Activated naive CD4-positive, alpha-beta T cell treated with anti-CD3 and anti-CD28 coated beads, Interleukin-2, amount 10 ng/mL, durations not matched to agents 7 days and 5 days (primary cell): Measurements from ENCODE around the gene PARD3B.

Experiments used
- CTCF ChIA-PET: fragments of 350-600 bp; sonication (Branson Sonifier 250); formaldehyde crosslinking; loops from one replicate; lab custom pipeline; 2021; ENCODE audit warnings: antibody characterized with exemption; lab: Charles Lee
- DNase-seq: peaks from one replicate; pipeline ENCODE4 v3.0.0-alpha.2; 2020
- H3K27ac Mint-ChIP-seq: one replicate; pipeline ENCODE4 v1.8.0; 2021; ENCODE audit warnings: mild to moderate bottlenecking, moderate library complexity, mixed read lengths
- H3K27me3 Mint-ChIP-seq: one replicate; pipeline ENCODE4 v1.8.0; 2021; ENCODE audit warnings: mild to moderate bottlenecking, mixed read lengths
- H3K36me3 Mint-ChIP-seq: one replicate; pipeline ENCODE4 v1.8.0; 2021; ENCODE audit warnings: mixed read lengths
- H3K4me1 Mint-ChIP-seq: one replicate; pipeline ENCODE4 v1.8.0; 2021; ENCODE audit warnings: mixed read lengths
- H3K4me3 Mint-ChIP-seq: one replicate; pipeline ENCODE4 v1.8.0; 2021; ENCODE audit warnings: mild to moderate bottlenecking, moderate library complexity, mixed read lengths
- H3K9me3 Mint-ChIP-seq: one replicate; pipeline ENCODE4 v1.8.0; 2021; ENCODE audit warnings: mixed read lengths

The PARD3B gene

DNA sequence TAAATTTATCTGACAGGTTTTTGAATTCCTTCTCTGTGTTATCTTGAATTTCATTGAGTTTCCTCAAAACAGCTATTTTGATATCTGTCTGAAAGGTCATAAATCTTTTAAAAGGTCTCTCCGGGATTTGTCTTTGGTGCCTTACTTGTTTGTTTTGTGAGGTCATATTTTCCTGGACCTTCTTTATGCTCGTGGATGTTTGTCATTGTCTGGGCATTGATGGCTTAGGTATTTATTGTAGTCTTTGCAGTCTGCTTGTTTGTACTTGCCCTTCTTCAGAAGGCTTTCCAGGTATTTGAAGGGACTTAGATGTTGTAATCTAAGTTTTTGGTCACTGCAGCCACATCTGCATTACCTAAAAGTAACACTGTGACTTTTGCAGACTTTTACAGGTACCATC, 355.2 kb downstream of the PARD3B start:
- Mint-ChIP-seq H3K4me3 (no peak overlapping the region), H3K27ac (no peak overlapping the region), H3K36me3 (peaks cover 58% of the 10 kb centered on the region), H3K9me3 (peaks cover 32% of the 10 kb centered on the region), H3K27me3 (peaks cover 5% of the 10 kb centered on the region), H3K4me1 (peaks cover 46% of the 10 kb centered on the region)
- DNase-seq: no peak
- CTCF ChIA-PET: no interaction called here

- H3K27ac Mint-ChIP-seq: no peak overlapping the region
- peaks cover 59% of the 10 kb centered on the region for H3K36me3 Mint-ChIP-seq
- no peak for DNase-seq
- H3K4me3 Mint-ChIP-seq: no peak overlapping the region
- CTCF ChIA-PET: no interaction called here
- H3K4me1 Mint-ChIP-seq: peaks cover 50% of the 10 kb centered on the region
- H3K27me3 Mint-ChIP-seq: peaks cover 5% of the 10 kb centered on the region
- H3K9me3 Mint-ChIP-seq: peaks cover 32% of the 10 kb centered on the region
Measured at GRCh38 chr2:204900910-204901309, 355.6 kb downstream of the PARD3B start.

DNA sequence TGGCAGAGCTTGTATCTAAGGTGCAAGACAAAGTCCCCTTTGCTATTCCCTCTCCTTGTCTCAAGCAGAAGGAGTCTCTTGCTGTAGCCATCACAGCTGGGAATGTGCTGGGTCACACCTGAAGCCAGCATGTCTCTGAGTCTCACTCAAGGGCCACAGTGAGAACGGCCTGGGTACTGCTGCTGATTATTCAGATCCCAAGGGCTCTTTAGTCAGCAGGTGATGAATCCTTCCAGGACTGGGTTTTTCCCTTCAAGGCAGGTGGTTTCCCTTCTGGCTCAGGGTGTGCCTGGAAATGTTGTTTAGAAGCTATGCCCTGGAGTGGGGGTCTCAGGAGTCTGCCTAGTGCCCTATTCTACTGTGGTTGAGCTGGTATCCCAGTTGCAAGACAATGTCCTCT, 356.3 kb downstream of the PARD3B start:
- CTCF ChIA-PET: no interaction called here
- no peak overlapping the region for H3K4me3 Mint-ChIP-seq
- DNase-seq: no peak
- H3K36me3 Mint-ChIP-seq: peaks cover 52% of the 10 kb centered on the region
- H3K4me1 Mint-ChIP-seq: peaks cover 50% of the 10 kb centered on the region
- no peak overlapping the region for H3K27ac Mint-ChIP-seq
- peaks cover 31% of the 10 kb centered on the region for H3K9me3 Mint-ChIP-seq
- peaks cover 5% of the 10 kb centered on the region for H3K27me3 Mint-ChIP-seq

DNA sequence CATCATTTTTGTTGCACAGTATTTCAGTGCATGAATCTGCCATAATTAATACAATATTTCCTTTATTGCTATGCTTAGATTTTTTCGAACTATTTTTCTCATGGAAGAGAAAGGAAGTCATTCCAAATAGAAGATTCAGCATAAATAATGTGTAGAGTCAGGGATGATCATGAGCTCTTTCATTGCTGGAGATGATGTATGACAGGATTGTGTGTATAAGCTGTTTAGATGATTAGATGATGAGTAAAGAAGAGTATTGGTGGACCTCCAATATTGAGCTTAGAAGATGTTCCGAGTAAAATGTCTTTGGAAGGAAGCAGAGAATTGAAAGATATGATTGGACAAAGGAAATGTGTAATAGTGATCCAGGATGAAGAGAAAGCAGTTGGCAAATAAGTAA, 364.5 kb downstream of the PARD3B start:
- H3K36me3 Mint-ChIP-seq: peaks cover 15% of the 10 kb centered on the region
- CTCF ChIA-PET: no interaction called here
- H3K27me3 Mint-ChIP-seq: peaks cover 9% of the 10 kb centered on the region
- no peak overlapping the region for H3K4me3 Mint-ChIP-seq
- H3K9me3 Mint-ChIP-seq: peaks cover 9% of the 10 kb centered on the region
- no peak for DNase-seq
- no peak overlapping the region for H3K27ac Mint-ChIP-seq
- H3K4me1 Mint-ChIP-seq: peaks cover 21% of the 10 kb centered on the region

DNA sequence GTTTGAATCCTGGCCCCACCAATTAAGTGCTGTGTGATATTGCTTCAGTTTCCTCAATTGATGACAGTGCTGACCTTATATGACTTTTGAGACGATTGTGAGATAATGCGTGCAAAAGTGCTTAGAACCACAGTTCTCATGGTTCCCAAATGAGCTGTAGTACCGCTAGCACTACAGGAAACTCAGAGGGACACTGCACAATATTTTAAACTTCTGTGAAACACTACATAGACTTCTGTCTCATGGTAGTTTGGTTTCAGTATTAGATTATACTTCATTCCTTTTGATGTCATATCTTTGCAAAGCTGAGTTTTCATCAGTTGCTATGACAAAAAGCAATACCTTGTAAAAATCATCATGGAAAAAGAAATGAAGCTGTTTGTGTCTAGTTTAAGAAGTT, 368.0 kb downstream of the PARD3B start:
- CTCF ChIA-PET: interaction anchor here (1.2 to 1.4 kb wide), 2 partner anchors 18 to 77 kb away, joined by 3 read pairs; no protein-coding TSS in a partner anchor
- peaks cover 12% of the 10 kb centered on the region for H3K9me3 Mint-ChIP-seq

GRCh38 chr2:204913854-204914464, 368.7 kb downstream of the PARD3B start:
- no peak for DNase-seq
- H3K36me3 Mint-ChIP-seq: peaks cover 14% of the 10 kb centered on the region

More for the DNA sequence above, 368.0 kb downstream of the PARD3B start:
- Mint-ChIP-seq H3K4me1 (peaks cover 5% of the 10 kb centered on the region), H3K27ac (no peak overlapping the region), H3K27me3 (peaks cover 10% of the 10 kb centered on the region), H3K4me3 (no peak overlapping the region), H3K36me3 (peaks cover 14% of the 10 kb centered on the region)
- no peak for DNase-seq

DNA sequence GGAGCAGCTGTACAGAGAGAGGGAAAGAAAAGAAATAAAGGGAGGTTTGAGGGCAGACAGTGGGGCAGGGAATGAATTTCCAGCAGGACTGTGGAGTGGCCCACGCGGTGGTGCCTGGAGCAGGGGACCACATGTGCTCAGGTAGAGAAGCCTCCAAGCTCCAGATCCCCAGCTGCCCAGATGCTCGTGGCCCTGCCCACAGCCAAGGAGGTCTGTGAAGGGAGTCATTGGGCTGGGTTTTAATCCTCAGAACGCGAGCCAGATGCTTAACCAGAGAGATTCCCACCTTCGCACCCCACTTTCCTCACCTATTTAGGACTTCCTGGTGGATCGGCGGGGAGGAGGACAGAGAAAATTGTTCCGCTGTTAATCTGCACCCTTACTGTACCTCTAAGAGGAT, 369.4 kb downstream of the PARD3B start:
- H3K27me3 Mint-ChIP-seq: peaks cover 10% of the 10 kb centered on the region
- peaks cover 14% of the 10 kb centered on the region for H3K36me3 Mint-ChIP-seq
- no peak for DNase-seq
- peaks cover 15% of the 10 kb centered on the region for H3K9me3 Mint-ChIP-seq
- CTCF ChIA-PET: no interaction called here
- no peak overlapping the region for H3K4me3 Mint-ChIP-seq
- H3K4me1 Mint-ChIP-seq: peaks cover 5% of the 10 kb centered on the region
- no peak overlapping the region for H3K27ac Mint-ChIP-seq

More at GRCh38 chr2:204913854-204914464, 368.7 kb downstream of the PARD3B start:
- H3K4me3 Mint-ChIP-seq: no peak overlapping the region
- CTCF ChIA-PET: interaction anchor here (1.2 kb wide), 1 partner anchor 77 kb away, joined by 3 read pairs; no protein-coding TSS in a partner anchor
- H3K27ac Mint-ChIP-seq: no peak overlapping the region
- peaks cover 15% of the 10 kb centered on the region for H3K9me3 Mint-ChIP-seq
- peaks cover 5% of the 10 kb centered on the region for H3K4me1 Mint-ChIP-seq
- H3K27me3 Mint-ChIP-seq: peaks cover 10% of the 10 kb centered on the region

DNA sequence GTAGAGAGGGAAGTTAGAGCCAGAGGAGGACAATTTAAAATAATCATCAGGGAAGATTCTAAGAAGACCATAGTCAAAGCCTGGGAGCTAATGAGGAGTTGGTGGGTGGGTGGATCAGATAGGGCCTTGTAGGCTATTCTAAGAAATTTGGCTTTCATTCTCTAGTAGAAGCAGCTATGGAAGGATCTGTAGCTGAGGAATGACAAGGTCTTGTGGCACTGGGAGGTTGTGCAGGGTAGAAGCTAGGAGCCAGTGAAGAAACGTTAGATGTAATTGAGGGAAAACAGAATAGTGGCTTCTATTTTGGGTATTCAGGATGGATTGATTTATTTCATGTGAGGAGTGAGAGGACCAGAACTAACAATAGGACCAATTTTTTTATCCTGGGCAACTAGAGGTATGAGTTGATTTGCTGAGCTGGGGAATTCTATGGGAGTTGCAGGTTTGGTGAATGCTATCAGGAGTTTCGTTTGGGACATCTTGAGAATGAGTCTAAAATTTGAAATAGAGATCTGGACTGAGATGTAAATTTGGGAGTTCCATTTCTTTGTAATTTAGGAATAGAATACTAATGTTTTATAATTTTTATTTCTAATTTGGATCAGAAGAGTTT, 371.9 kb downstream of the PARD3B start:
- CTCF ChIA-PET: no interaction called here
- Mint-ChIP-seq H3K4me3 (no peak overlapping the region), H3K4me1 (peaks cover 5% of the 10 kb centered on the region), H3K27ac (no peak overlapping the region), H3K9me3 (peaks cover 15% of the 10 kb centered on the region), H3K27me3 (peaks cover 10% of the 10 kb centered on the region), H3K36me3 (peaks cover 14% of the 10 kb centered on the region)
- no peak for DNase-seq

- peaks cover 10% of the 10 kb centered on the region for H3K36me3 Mint-ChIP-seq
- CTCF ChIA-PET: no interaction called here
- H3K9me3 Mint-ChIP-seq: peaks cover 13% of the 10 kb centered on the region
- no peak overlapping the region for H3K4me3 Mint-ChIP-seq
- no peak overlapping the region for H3K27ac Mint-ChIP-seq
- H3K27me3 Mint-ChIP-seq: peaks cover 5% of the 10 kb centered on the region
- H3K4me1 Mint-ChIP-seq: no peaks in the 10 kb centered on the region
- DNase-seq: no peak
Measured at GRCh38 chr2:204920776-204921175, 375.5 kb downstream of the PARD3B start.

- CTCF ChIA-PET: no interaction called here
- no peak overlapping the region for H3K27ac Mint-ChIP-seq
- H3K36me3 Mint-ChIP-seq: peaks cover 5% of the 10 kb centered on the region
- no peaks in the 10 kb centered on the region for H3K27me3 Mint-ChIP-seq
- DNase-seq: no peak
- peaks cover 14% of the 10 kb centered on the region for H3K9me3 Mint-ChIP-seq
- no peaks in the 10 kb centered on the region for H3K4me1 Mint-ChIP-seq
- H3K4me3 Mint-ChIP-seq: no peak overlapping the region
Measured at GRCh38 chr2:204923957-204924356, 378.7 kb downstream of the PARD3B start.

- Mint-ChIP-seq H3K9me3 (peaks cover 13% of the 10 kb centered on the region), H3K4me1 (no peaks in the 10 kb centered on the region), H3K36me3 (peaks cover 4% of the 10 kb centered on the region), H3K27ac (no peak overlapping the region), H3K27me3 (no peaks in the 10 kb centered on the region), H3K4me3 (no peak overlapping the region)
- CTCF ChIA-PET: interaction anchor here (1.2 kb wide), 1 partner anchor 19 kb away, joined by 3 read pairs; no protein-coding TSS in a partner anchor
- no peak for DNase-seq
Measured at GRCh38 chr2:204931562-204931961, 386.3 kb downstream of the PARD3B start.

DNA sequence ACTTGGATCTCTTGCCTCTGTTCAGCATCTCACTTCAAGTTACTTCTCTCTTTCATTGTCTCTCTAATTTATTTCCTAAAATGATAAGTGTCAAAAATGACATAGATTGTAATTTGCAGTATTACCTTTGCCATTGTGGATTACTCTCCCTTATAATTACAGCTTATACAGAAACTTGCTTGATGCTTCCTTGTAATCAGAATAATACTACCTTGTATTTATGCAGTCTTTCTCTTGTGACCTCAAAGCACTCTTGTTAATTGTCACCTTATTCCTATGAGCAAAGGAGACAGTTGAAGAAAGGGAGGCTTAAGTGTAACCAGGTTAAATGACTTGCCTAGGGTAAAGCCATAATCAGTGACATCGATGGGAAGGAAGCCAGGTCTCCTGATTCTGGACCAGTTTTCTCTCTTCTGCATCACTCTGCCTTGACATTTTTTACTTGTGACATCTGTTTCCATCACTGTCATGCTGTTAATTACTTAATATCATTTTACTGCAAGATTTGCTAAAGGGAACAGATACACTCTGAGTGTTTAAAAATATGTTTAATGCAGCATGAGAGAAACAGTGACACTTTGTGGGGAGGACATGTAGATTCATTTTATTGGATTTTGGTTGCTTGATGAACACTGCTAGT, 388.6 kb downstream of the PARD3B start:
- Mint-ChIP-seq H3K27ac (no peak overlapping the region), H3K4me1 (no peaks in the 10 kb centered on the region), H3K36me3 (peaks cover 8% of the 10 kb centered on the region), H3K9me3 (peaks cover 15% of the 10 kb centered on the region), H3K27me3 (no peaks in the 10 kb centered on the region), H3K4me3 (no peak overlapping the region)
- CTCF ChIA-PET: no interaction called here
- DNase-seq: no peak

GRCh38 chr2:204944927-204945326, 399.7 kb downstream of the PARD3B start:
- Mint-ChIP-seq H3K4me3 (no peak overlapping the region), H3K4me1 (peaks cover 79% of the 10 kb centered on the region), H3K27ac (peak overlapping the region; percentile 73), H3K36me3 (peaks cover 60% of the 10 kb centered on the region), H3K27me3 (no peaks in the 10 kb centered on the region), H3K9me3 (peaks cover 46% of the 10 kb centered on the region)
- no peak for DNase-seq
- CTCF ChIA-PET: no interaction called here

GRCh38 chr2:204945376-204945775, 400.1 kb downstream of the PARD3B start:
- Mint-ChIP-seq H3K9me3 (peaks cover 48% of the 10 kb centered on the region), H3K36me3 (peaks cover 61% of the 10 kb centered on the region), H3K4me1 (peaks cover 81% of the 10 kb centered on the region), H3K27me3 (no peaks in the 10 kb centered on the region), H3K27ac (peak overlapping the region; percentile 73), H3K4me3 (no peak overlapping the region)
- CTCF ChIA-PET: no interaction called here
- no peak for DNase-seq
